Activated CD4-positive, alpha-beta T cell treated with anti-CD3 and anti-CD28 coated beads for 4 hours (primary cell): ENCODE results near the gene KCNH1.
A peak's percentile ranks its signal among the peaks of the same experiment; 100 is the strongest.

Experiments
- DNase-seq, 2 donors: peaks; one replicate each; pipeline ENCODE4 v3.0.0-alpha.2; 2020

Gene KCNH1

GRCh38 chr1:211133836-211134669, at the start of gene KCNH1:
TSS of gene KCNH1 (minus strand) at chr1:211134148. CDS start at chr1:211133945, 203 bp downstream.
- DNase-seq: peak; percentile 68

- no peak for DNase-seq
These were observed 48.8 kb upstream of the KCNH1 start for GRCh38 chr1:211182746-211183145.

DNA sequence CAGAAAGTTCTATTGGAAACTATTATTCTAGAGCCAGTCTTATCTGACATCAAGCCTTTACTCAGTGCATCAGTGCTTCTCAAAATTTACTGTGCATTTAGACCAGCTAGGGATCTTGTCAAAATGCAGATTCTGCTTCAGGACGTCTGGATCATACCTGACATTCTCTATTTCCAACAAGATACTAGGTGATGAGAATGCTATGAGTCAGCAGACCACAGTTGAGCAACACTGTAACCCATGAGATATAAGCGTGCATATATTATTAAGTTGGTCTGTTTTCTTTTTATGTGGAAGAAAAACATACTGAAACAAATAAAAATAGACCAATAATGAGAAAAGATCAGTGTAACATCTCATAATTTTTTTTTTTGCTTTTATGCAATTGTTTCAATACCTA, 40.4 kb upstream of the KCNH1 start:
- DNase-seq: no peak

DNA sequence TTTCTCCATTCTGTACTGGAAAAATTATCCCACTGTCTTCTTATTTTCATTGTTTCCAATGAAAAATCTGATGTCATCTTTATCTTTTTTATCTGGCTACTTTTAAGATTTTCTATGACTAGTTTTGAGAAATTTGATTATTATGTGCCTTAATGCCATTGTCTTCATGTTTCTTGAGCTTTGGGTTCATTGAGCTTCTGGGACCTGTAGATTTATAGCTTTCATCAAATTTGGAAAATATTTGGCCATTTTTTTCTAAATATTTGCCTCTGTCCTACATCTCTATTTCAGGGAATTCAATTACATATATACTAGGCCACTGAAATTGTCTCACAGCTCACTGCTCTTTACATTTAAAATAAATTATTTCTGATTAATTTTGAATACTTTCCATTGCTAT, 38.7 kb upstream of the KCNH1 start:
- no peak for DNase-seq

DNA sequence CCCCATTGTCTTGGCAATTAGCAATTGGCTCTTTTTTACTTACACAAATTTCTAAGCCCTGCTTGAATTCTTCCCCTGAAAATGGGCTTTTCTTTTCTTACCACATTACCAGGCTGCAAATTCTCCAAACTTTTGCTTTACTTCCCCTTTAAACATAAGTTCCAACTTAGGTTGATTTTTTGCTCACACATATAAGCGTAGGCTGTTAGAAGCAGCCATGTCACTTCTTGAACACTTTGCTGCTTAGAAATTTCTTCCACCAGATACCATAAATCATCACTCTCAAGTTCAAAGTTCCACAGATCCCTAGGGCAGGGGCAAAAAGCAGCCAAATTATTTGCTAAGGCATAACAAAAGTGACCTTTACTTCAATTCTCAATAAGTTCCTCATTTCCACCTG, 35.4 kb upstream of the KCNH1 start:
- DNase-seq: no peak

GRCh38 chr1:211158866-211159265, 24.9 kb upstream of the KCNH1 start:
- DNase-seq: no peak

- no peak for DNase-seq
These were observed 21.1 kb upstream of the KCNH1 start for GRCh38 chr1:211155040-211155439.

GRCh38 chr1:211153932-211154331, 20.0 kb upstream of the KCNH1 start:
- no peak for DNase-seq

DNA sequence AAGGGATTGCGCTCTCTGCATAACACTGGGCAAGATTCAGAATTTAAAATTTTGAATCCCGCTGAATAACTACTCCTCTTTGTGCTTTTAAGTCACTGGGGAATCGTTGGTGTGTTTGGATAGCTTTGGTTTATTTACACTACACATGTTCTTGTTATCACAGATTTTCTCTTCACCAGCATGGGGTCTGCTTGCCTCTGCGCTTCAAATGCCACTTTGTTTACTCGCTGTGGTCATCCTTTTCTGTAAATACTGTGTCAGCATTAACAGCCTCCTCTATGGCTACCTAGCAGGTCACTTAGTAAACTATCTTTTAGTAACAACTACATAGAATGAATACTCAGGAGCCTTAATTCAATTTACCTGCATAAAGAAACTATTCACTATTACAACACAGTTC, 14.4 kb upstream of the KCNH1 start:
- DNase-seq: no peak

DNA sequence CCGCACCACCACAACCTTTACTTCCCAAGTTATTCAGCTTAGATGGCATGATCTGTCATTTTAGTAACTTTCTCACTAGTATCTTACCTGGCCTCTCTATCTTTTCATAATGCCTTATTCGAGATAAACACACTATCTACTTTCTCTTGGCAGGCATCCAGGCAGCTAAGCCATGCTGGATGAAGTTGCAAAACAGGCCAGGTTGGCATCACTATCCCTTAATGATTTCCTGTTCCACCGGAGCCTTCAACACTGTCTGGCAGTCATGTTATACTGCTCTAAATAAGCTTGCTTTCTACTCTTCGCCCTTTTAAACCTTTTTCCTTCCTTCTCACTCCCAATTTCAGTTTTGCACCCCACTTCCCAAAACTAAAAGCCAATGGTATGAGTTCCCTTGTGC, 12.0 kb upstream of the KCNH1 start:
- DNase-seq: no peak

DNA sequence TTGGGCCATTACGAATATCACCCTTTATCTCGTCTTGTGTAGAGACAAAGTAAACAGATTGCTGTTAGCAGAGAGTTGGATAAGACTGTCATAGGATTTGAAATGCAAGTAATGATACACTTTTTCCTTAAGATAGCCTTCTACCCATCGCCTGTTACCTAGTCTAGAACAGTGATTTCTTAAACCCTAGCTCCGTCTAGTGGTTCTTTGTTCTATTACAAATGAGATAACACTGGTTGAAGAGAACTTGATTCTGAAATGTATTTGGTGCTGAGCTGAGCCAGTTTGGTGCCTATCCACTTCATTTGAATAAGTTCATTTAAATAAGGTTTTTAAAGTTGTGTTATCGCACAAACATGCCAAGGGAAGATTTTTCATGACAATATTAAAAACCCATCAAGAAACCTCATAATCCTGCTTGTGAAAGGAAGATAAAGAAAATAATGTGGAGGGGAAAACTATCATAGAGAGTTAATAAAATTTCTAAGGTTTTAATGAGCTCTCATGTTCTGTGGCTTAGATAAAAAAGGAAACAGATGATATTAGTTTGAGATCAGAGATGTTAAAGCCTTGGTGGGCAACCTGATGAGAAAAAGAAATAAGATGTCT, 1.5 kb upstream of the KCNH1 start:
- DNase-seq: no peak

- DNase-seq: peak; percentile 4 to 11
These were observed 534 bp downstream of the KCNH1 start for GRCh38 chr1:211133393-211133835.

DNA sequence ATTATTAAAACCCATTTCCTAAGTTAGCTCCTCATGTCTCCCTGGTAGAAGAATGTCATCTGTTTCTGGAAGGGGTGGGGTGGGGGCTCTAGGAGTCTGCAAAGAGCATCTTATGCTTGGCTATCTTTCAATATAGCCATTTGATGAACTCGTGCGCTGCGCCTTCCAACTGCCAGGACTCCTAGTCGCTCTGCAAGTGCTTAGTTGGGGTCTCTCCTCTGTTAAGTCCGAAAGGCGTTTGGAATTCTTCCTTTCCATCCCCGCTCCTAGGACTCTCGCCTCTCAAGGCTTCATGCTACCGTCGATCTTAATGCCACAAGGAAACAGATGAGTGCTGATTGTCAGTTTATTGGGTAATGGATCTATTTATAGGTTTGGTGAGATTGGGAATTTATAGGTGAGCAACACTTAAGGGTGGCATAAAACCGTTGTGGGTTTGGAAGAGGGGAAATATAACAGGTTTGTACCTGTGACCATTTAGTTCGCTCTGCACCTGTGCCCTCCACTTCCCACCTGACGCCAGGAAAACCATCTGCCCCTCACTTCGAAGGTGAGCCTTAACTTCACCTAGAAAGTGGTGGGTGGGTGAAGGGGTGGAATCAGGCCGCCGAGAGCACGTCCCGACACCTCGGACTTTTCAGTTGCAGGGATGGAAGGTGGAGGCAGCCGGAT, 1.1 kb downstream of the KCNH1 start:
- no peak for DNase-seq

- no peak for DNase-seq
These were observed 4.2 kb downstream of the KCNH1 start for GRCh38 chr1:211129776-211130175.

DNA sequence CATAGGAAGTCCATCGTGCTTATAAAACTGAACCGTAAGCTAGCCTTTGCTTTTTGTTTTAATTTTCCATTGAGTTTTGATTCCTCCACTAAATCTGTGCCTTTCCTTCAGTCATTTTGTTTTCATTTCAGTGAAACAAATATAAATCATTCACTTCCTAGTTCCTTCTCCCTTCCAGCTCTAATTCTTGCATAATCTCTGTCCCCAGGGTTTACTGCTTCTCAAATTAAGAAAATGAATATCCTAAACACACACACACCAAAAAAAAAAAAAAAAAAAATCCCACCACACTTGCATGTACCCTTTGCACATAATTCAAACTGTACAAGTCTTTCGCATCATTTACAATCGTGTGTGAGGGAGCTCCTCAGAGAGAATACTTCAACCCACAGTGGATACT, 6.8 kb downstream of the KCNH1 start:
- no peak for DNase-seq

- DNase-seq: no peak
These were observed 7.3 kb downstream of the KCNH1 start for GRCh38 chr1:211126622-211127021.

GRCh38 chr1:211118407-211119102, 15.4 kb downstream of the KCNH1 start:
- no peak for DNase-seq

DNA sequence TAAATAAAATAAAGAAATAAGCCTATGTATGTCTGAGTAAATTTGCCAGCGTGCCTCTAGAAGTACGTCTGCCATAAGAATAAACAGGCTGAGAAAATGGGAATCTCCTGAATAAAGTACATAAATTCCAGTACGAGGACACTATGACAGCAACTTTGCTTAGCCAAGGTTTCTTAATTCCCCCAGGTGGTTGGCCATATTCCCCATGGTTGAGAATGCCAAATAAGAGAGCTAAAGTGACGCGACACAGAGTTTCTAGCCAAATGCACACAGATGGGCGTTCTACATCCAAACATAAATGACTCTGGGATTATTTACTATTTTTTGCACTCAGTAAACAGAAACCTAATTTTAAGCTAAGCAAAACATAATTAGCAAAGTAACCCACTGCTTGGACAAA, 19.5 kb downstream of the KCNH1 start:
- DNase-seq: no peak

- DNase-seq: no peak
These were observed 20.4 kb downstream of the KCNH1 start for GRCh38 chr1:211113566-211113965.

GRCh38 chr1:211111351-211111750, 22.6 kb downstream of the KCNH1 start:
- DNase-seq: no peak

DNA sequence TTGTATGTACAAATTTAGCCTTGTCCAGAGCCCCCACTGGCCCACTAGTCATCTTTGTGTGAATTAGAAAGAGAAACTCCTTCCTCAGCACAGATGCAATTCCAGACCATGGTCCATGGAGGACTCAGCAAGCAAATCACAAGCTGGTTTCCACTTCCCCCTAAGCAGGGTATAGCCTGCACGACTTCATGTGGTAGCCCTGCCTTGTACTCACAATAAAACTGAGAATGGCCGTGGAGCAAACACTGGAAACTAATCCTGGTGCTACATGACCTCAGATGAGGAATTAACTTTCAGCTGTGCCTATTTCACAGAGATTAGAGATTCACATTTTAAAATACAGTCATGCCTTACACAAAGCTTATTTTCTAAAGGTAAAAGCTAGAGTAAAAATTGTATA, 32.5 kb downstream of the KCNH1 start:
- DNase-seq: no peak

- no peak for DNase-seq
These were observed 34.6 kb downstream of the KCNH1 start for GRCh38 chr1:211099393-211099792.

GRCh38 chr1:211095381-211095780, 38.6 kb downstream of the KCNH1 start:
- DNase-seq: no peak
